WTC11 (cell line): Measurements from ENCODE around the gene PPCDC. TPM values are rescaled to one million over a fixed set of nuclear protein-coding genes. Genes with fewer than 3 reads are reported as not detected.

Experiments
- ATAC-seq: fragments of 200-7000 bp; cut with Tn5 transposase; 2 replicates; pipeline ENCODE4 v1.10.0; 2021; ENCODE audit warnings: mild to moderate bottlenecking, moderate library complexity
- CTCF ChIA-PET: fragments of 300-600 bp; sonication (Branson Sonifier 250); formaldehyde crosslinking; loops from one replicate; lab custom pipeline; 2021; ENCODE audit warnings: antibody characterized with exemption; lab: Charles Lee
- POLR2A ChIA-PET: fragments of 350-600 bp; sonication (Branson Sonifier 250); formaldehyde crosslinking; loops from one replicate; lab custom pipeline; 2021; ENCODE audit warnings: antibody characterized with exemption; lab: Charles Lee
- DNase-seq: peaks from one replicate; pipeline ENCODE4 v3.0.0; 2021; ENCODE audit warnings: low spot score
- H3K27ac Mint-ChIP-seq: 2 replicates; pipeline ENCODE4 v1.8.0; 2021; ENCODE audit warnings: mixed read lengths
- H3K27me3 Mint-ChIP-seq: 2 replicates; pipeline ENCODE4 v1.8.0; 2021; ENCODE audit warnings: low read depth, mild to moderate bottlenecking, moderate library complexity, mixed read lengths
- H3K36me3 Mint-ChIP-seq: 2 replicates; pipeline ENCODE4 v1.8.0; 2021; ENCODE audit warnings: mixed read lengths
- H3K4me1 Mint-ChIP-seq: 2 replicates; pipeline ENCODE4 v1.8.0; 2022; ENCODE audit warnings: mixed read lengths
- H3K4me3 Mint-ChIP-seq: 2 replicates; pipeline ENCODE4 v1.8.0; 2021; ENCODE audit warnings: mild to moderate bottlenecking, moderate library complexity, mixed read lengths
- H3K9me3 Mint-ChIP-seq: 2 replicates; pipeline ENCODE4 v1.8.0; 2021; ENCODE audit warnings: mixed read lengths
- CREB1 ChIP-seq: sonication (generic); formaldehyde crosslinking; IDR thresholded peaks from 2 replicates; pipeline ENCODE4 v1.8.0; 2023; ENCODE audit warnings: mild to moderate bottlenecking, missing genetic modification reagents
- ELF4 ChIP-seq: sonication (generic); formaldehyde crosslinking; IDR thresholded peaks from 2 replicates; pipeline ENCODE4 v1.8.1; 2022; ENCODE audit warnings: low read depth, mild to moderate bottlenecking, moderate library complexity, missing genetic modification reagents
- EMX1 ChIP-seq: fragments of 250-450 bp; sonication (Bioruptor Pico); IDR thresholded peaks from 2 replicates; pipeline ENCODE4 v1.8.0; 2021; ENCODE audit warnings: mild to moderate bottlenecking
- ESRRA ChIP-seq: sonication (generic); formaldehyde crosslinking; IDR thresholded peaks from 2 replicates; pipeline ENCODE4 v1.8.1; 2022; ENCODE audit warnings: mild to moderate bottlenecking, missing genetic modification reagents, borderline replicate concordance
- FOXP1 ChIP-seq: sonication (generic); formaldehyde crosslinking; IDR thresholded peaks from 2 replicates; pipeline ENCODE4 v1.8.0; 2022; ENCODE audit warnings: missing genetic modification reagents, mild to moderate bottlenecking, moderate library complexity, borderline replicate concordance
- MXD4 ChIP-seq: fragments of 250-450 bp; sonication (Bioruptor Pico); IDR thresholded peaks from 2 replicates; pipeline ENCODE4 v1.8.0; 2021; ENCODE audit warnings: mild to moderate bottlenecking, moderate library complexity, borderline replicate concordance
- NFYB ChIP-seq: sonication (generic); formaldehyde crosslinking; conservative IDR thresholded peaks from 2 replicates; pipeline ENCODE4 v1.8.0; 2022; ENCODE audit warnings: low read depth, missing genetic modification reagents
- NR2C2 ChIP-seq: sonication (generic); formaldehyde crosslinking; IDR thresholded peaks from 2 replicates; pipeline ENCODE4 v1.8.0; 2022; ENCODE audit warnings: mild to moderate bottlenecking, missing genetic modification reagents
- OVOL2 ChIP-seq: fragments of 250-450 bp; sonication (Bioruptor Pico); IDR thresholded peaks from 2 replicates; pipeline ENCODE4 v1.9.0; 2021; ENCODE audit warnings: mild to moderate bottlenecking, borderline replicate concordance
- SMAD4 ChIP-seq: sonication (generic); formaldehyde crosslinking; IDR thresholded peaks from 2 replicates; pipeline ENCODE4 v1.8.0; 2022; ENCODE audit warnings: mild to moderate bottlenecking, missing genetic modification reagents
- SP1 ChIP-seq: sonication (generic); formaldehyde crosslinking; conservative IDR thresholded peaks from 2 replicates; pipeline ENCODE4 v1.8.1; 2022; ENCODE audit warnings: missing genetic modification reagents
- TEAD1 ChIP-seq: sonication (generic); formaldehyde crosslinking; IDR thresholded peaks from 2 replicates; pipeline ENCODE4 v1.8.0; 2022; ENCODE audit warnings: mild to moderate bottlenecking, missing genetic modification reagents
- TEAD4 ChIP-seq: sonication (generic); formaldehyde crosslinking; IDR thresholded peaks from 2 replicates; pipeline ENCODE4 v1.8.0; 2022; ENCODE audit warnings: mild to moderate bottlenecking, missing genetic modification reagents
- ZNF138 ChIP-seq: sonication (generic); formaldehyde crosslinking; conservative IDR thresholded peaks from 2 replicates; pipeline ENCODE4 v1.8.1; 2022; ENCODE audit warnings: mild to moderate bottlenecking, moderate library complexity, missing genetic modification reagents
- ZNF232 ChIP-seq: sonication (generic); formaldehyde crosslinking; IDR thresholded peaks from 2 replicates; pipeline ENCODE4 v1.8.0; 2022; ENCODE audit warnings: mild to moderate bottlenecking, missing genetic modification reagents
- ZNF317 ChIP-seq: sonication (generic); formaldehyde crosslinking; IDR thresholded peaks from 2 replicates; pipeline ENCODE4 v1.8.1; 2023; ENCODE audit warnings: low read depth, mild to moderate bottlenecking, moderate library complexity, missing genetic modification reagents, borderline replicate concordance
- ZNF396 ChIP-seq: fragments of 250-450 bp; sonication (Bioruptor Pico); IDR thresholded peaks from 2 replicates; pipeline ENCODE4 v1.8.0; 2021; ENCODE audit warnings: mild to moderate bottlenecking, moderate library complexity, borderline replicate concordance
- total RNA-seq: library from RNA; stranded (reverse); gene quantifications from 3 replicates; pipeline ENCODE4 v1.2.3, GENCODE V29; 2021
- TF ChIP-seq, protein P1 (sequence below): fragments of 250-450 bp; sonication (Bioruptor Pico); conservative IDR thresholded peaks from 2 replicates; pipeline ENCODE4 v1.9.0; 2021; ENCODE audit warnings: mild to moderate bottlenecking
- TF ChIP-seq, protein P2 (sequence below): sonication (generic); formaldehyde crosslinking; conservative IDR thresholded peaks from 2 replicates; pipeline ENCODE4 v1.8.1; 2022; ENCODE audit warnings: mild to moderate bottlenecking, missing genetic modification reagents
- TF ChIP-seq, protein P3 (sequence below): sonication (generic); formaldehyde crosslinking; IDR thresholded peaks from 2 replicates; pipeline ENCODE4 v1.8.1; 2023; ENCODE audit warnings: mild to moderate bottlenecking, missing genetic modification reagents, moderate library complexity
- TF ChIP-seq, protein P4 (sequence below): sonication (generic); formaldehyde crosslinking; IDR thresholded peaks from 2 replicates; pipeline ENCODE4 v1.8.1; 2022; ENCODE audit warnings: mild to moderate bottlenecking, moderate library complexity, missing genetic modification reagents
- TF ChIP-seq, protein P5 (sequence below): sonication (generic); formaldehyde crosslinking; IDR thresholded peaks from 2 replicates; pipeline ENCODE4 v1.8.1; 2023; ENCODE audit warnings: mild to moderate bottlenecking, missing genetic modification reagents, borderline replicate concordance

The PPCDC gene
- total RNA-seq, 1 experiment from 2014 or later = 30.1 TPM

DNA sequence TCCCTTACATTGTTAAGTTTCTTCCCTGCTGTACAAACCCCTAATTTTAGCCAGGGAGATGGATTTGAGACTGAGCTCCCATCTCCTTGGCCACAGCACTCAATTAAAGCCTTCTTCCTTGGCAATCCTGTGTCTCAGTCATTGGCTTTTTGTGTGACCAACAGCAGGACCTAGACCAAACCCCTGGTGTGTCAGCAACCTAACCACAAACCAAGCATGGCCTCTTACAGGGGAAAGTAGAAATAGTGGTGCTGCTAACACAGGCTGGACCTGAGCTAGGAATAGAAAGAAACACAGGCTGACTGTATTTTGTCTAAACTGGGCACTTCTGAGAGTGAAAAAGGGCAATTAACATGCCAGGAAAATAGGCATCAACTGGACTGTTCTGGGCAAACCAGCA, 37.9 kb downstream of the PPCDC start:
- H3K27ac Mint-ChIP-seq = no peak overlapping the region
- H3K4me3 Mint-ChIP-seq = no peak overlapping the region
- ChIA-PET POLR2A (no interaction called here), CTCF (interaction anchor here (0.9 kb wide), 1 partner anchor 140 kb away, joined by 3 read pairs; the partner anchor contains the start of gene C15orf39)
- TF ChIP-seq, protein P1, sequence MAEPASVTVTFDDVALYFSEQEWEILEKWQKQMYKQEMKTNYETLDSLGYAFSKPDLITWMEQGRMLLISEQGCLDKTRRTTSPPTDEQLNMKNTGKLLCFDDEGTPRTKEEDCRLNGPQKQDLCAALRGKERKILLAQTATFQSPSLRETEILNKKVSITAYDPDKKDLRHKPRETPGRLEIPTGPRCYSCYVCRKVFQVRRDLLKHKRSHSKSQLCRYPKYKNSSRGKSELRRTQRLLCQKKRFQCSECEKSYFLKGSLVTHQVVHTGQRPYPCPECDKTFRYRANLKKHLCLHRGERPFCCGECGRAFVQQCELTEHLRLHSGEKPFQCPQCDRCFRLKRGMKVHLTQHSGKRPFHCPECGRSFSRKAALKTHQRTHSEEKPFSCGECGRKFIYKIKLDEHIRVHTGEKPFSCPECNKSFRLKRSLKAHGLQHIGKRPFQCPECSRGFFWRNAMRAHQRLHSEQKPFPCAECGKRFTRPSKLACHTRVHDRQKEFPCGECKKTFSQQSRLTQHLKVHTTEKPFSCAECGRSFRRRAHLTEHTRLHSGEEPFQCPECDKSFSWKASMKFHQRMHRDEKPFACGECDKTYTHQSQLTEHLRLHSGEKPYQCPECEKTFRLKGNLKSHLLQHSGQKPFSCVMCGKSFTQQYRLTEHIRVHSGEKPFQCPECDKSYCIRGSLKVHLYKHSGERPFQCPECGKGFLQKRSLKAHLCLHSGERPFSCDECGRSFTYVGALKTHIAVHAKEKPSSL (CRISPR knock-in tag) = no peak
- DNase-seq (no peak), ATAC-seq (no peak)
- peaks cover 19% of the 10 kb centered on the region for H3K4me1 Mint-ChIP-seq
- peaks cover under 1% of the 10 kb centered on the region for H3K36me3 Mint-ChIP-seq
- H3K9me3 Mint-ChIP-seq = peaks cover under 1% of the 10 kb centered on the region
- H3K27me3 Mint-ChIP-seq = peaks cover under 1% of the 10 kb centered on the region; the same call in 1 of the 2 replicates

DNA sequence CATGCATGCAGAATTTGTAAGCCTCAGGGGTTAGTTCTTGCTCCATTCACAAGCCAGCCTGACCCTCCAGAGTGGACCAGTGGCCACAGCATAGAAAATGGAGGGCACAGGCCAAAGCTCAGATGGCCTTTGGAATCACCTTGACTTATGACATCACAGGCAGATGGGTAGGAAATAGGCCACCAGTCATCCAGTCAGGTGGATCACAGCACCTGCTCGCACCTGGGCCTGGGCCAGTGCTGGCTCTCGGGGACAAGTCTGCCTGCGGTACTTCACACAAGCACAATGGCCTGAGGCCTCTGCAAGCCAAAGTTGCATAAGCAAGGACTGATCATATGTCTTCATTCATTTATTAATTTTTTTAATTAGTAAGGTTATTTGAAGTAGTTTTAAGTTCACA, 39.3 kb downstream of the PPCDC start:
- CTCF ChIA-PET = no interaction called here

DNA sequence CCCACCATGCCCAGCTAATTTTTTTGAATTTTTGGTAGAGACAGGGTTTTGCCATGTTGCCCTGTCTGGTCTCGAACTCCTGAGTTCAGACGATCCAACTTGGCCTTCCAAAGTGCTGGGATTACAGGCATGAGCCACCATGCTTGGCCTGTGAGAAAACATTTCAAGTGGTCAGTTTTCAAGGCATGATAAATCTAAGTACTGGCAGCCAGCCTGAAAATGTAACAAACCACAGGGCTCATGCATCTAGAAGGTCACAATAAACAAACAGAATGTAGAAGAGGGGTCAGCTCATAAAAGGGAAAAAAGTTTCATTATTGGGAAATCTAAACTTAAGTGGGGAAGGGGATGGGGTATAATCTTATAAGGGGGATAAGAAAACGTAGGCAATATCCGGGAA, 39.9 kb downstream of the PPCDC start:
- Mint-ChIP-seq H3K27ac (no peak overlapping the region), H3K4me3 (no peak overlapping the region), H3K9me3 (peaks cover 9% of the 10 kb centered on the region), H3K27me3 (peaks cover 6% of the 10 kb centered on the region; the same call in 1 of the 2 replicates), H3K36me3 (peaks cover 7% of the 10 kb centered on the region), H3K4me1 (peaks cover 19% of the 10 kb centered on the region)
- CTCF ChIA-PET = no interaction called here
- DNase-seq (no peak), ATAC-seq (no peak)
- TF ChIP-seq EMX1 (no peak), MXD4 (CRISPR knock-in tag) (no peak), NR2C2 (CRISPR knock-in tag) (no peak), SMAD4 (no peak), TEAD1 (CRISPR knock-in tag) (no peak)
- POLR2A ChIA-PET = no interaction called here

More for the DNA sequence above, 39.3 kb downstream of the PPCDC start:
- Mint-ChIP-seq H3K36me3 (peaks cover 7% of the 10 kb centered on the region), H3K4me1 (peaks cover 19% of the 10 kb centered on the region), H3K9me3 (peaks cover 9% of the 10 kb centered on the region), H3K4me3 (no peak overlapping the region), H3K27ac (no peak overlapping the region), H3K27me3 (peaks cover 6% of the 10 kb centered on the region; the same call in 1 of the 2 replicates)
- DNase-seq = no peak
- POLR2A ChIA-PET = no interaction called here
- TF ChIP-seq SMAD4 (no peak), TEAD4 (no peak), ELF4 (no peak), CREB1 (CRISPR knock-in tag) (no peak), SP1 (CRISPR knock-in tag) (no peak), ZNF317 (CRISPR knock-in tag) (no peak), ZNF138 (CRISPR knock-in tag) (no peak), NFYB (no peak)
- TF ChIP-seq, protein P2, sequence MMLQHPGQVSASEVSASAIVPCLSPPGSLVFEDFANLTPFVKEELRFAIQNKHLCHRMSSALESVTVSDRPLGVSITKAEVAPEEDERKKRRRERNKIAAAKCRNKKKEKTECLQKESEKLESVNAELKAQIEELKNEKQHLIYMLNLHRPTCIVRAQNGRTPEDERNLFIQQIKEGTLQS (CRISPR knock-in tag) = no peak
- TF ChIP-seq, protein P3, sequence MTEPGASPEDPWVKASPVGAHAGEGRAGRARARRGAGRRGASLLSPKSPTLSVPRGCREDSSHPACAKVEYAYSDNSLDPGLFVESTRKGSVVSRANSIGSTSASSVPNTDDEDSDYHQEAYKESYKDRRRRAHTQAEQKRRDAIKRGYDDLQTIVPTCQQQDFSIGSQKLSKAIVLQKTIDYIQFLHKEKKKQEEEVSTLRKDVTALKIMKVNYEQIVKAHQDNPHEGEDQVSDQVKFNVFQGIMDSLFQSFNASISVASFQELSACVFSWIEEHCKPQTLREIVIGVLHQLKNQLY (CRISPR knock-in tag) = no peak
- TF ChIP-seq, protein P4, sequence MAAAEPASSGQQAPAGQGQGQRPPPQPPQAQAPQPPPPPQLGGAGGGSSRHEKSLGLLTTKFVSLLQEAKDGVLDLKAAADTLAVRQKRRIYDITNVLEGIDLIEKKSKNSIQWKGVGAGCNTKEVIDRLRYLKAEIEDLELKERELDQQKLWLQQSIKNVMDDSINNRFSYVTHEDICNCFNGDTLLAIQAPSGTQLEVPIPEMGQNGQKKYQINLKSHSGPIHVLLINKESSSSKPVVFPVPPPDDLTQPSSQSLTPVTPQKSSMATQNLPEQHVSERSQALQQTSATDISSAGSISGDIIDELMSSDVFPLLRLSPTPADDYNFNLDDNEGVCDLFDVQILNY (CRISPR knock-in tag) = no peak
- no peak for ATAC-seq

DNA sequence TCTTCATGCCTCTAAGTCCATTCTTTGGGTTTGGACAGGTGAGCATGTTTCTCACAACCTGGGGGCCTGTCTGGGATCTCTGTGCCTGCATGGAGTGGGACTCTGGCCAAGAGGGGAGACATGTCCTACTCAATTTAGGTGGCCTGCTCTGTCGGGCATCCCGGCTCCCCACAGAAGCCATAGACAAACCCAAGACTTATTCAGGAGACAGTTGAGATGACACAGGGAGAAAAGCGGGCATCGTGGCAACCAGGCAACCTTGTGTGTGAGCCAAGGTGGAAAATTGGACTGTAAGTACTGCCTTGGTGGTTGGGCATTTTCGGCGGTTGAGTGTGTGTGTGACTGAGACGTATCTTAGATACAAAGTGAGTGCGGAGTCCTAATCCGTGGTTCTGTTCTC, 40.5 kb downstream of the PPCDC start:
- H3K27me3 Mint-ChIP-seq = peaks cover 6% of the 10 kb centered on the region; the same call in 1 of the 2 replicates
- TF ChIP-seq, protein P4 (CRISPR knock-in tag) = no peak
- TF ChIP-seq ZNF232 (CRISPR knock-in tag) (no peak), FOXP1 (no peak), OVOL2 (CRISPR knock-in tag) (no peak), TEAD4 (no peak), ESRRA (CRISPR knock-in tag) (no peak), ZNF396 (CRISPR knock-in tag) (no peak)
- TF ChIP-seq, protein P5, sequence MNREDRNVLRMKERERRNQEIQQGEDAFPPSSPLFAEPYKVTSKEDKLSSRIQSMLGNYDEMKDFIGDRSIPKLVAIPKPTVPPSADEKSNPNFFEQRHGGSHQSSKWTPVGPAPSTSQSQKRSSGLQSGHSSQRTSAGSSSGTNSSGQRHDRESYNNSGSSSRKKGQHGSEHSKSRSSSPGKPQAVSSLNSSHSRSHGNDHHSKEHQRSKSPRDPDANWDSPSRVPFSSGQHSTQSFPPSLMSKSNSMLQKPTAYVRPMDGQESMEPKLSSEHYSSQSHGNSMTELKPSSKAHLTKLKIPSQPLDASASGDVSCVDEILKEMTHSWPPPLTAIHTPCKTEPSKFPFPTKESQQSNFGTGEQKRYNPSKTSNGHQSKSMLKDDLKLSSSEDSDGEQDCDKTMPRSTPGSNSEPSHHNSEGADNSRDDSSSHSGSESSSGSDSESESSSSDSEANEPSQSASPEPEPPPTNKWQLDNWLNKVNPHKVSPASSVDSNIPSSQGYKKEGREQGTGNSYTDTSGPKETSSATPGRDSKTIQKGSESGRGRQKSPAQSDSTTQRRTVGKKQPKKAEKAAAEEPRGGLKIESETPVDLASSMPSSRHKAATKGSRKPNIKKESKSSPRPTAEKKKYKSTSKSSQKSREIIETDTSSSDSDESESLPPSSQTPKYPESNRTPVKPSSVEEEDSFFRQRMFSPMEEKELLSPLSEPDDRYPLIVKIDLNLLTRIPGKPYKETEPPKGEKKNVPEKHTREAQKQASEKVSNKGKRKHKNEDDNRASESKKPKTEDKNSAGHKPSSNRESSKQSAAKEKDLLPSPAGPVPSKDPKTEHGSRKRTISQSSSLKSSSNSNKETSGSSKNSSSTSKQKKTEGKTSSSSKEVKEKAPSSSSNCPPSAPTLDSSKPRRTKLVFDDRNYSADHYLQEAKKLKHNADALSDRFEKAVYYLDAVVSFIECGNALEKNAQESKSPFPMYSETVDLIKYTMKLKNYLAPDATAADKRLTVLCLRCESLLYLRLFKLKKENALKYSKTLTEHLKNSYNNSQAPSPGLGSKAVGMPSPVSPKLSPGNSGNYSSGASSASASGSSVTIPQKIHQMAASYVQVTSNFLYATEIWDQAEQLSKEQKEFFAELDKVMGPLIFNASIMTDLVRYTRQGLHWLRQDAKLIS = no peak

More for the DNA sequence above, 40.5 kb downstream of the PPCDC start:
- no peak overlapping the region for H3K27ac Mint-ChIP-seq
- H3K9me3 Mint-ChIP-seq = peaks cover 9% of the 10 kb centered on the region
- H3K4me3 Mint-ChIP-seq = no peak overlapping the region
- CTCF ChIA-PET = no interaction called here
- POLR2A ChIA-PET = no interaction called here
- peaks cover 19% of the 10 kb centered on the region for H3K4me1 Mint-ChIP-seq
- no peak for ATAC-seq
- no peak for DNase-seq
- H3K36me3 Mint-ChIP-seq = peaks cover 7% of the 10 kb centered on the region
